GM12878 (cell line): ENCODE data around the gene RASL10A. TPM values are rescaled to one million over a fixed set of nuclear protein-coding genes. Genes with fewer than 3 reads are reported as not detected.

ENCODE experiments used
- CEBPB ChIP-seq, 2 experiments: fragments of 150-350 bp in 1 of 2; IDR thresholded peaks; 2 replicates each; pipeline ENCODE4 v1.6.1; 2012 to 2014; ENCODE audit warnings: low read depth in 2 of 2, low read length in 2 of 2, borderline replicate concordance in 1 of 2, inconsistent platforms in 1 of 2
- CUX1 ChIP-seq: IDR thresholded peaks from 2 replicates; pipeline ENCODE4 v1.6.1; 2012; ENCODE audit warnings: improper control_type of control experiment, low read depth, low read length; ENCODE audit not compliant: insufficient replicate concordance
- HCFC1 ChIP-seq: fragments of 150-350 bp; IDR thresholded peaks from 2 replicates; pipeline ENCODE4 v1.6.1; 2014; ENCODE audit warnings: low read length
- IKZF1 ChIP-seq: fragments of 450-650 bp; conservative IDR thresholded peaks from 2 replicates; pipeline ENCODE4 v1.6.1; 2017; ENCODE audit warnings: antibody characterized with exemption, mild to moderate bottlenecking
- IRF3 ChIP-seq: fragments of 450-650 bp; IDR thresholded peaks from 2 replicates; pipeline ENCODE4 v1.6.1; 2014; ENCODE audit warnings: mild to moderate bottlenecking
- PRDM15 ChIP-seq: fragments of 450-650 bp; formaldehyde crosslinking; IDR thresholded peaks from 2 replicates; pipeline ENCODE4 v1.4.0; 2020; ENCODE audit warnings: mild to moderate bottlenecking, moderate library complexity
- RCOR1 ChIP-seq: conservative IDR thresholded peaks from 2 replicates; pipeline ENCODE4 v1.6.1; 2012; ENCODE audit warnings: low read depth, low read length, improper control_type of control experiment
- SKIL ChIP-seq: fragments of 450-650 bp; IDR thresholded peaks from 2 replicates; pipeline ENCODE4 v1.6.1; 2017; ENCODE audit warnings: mild to moderate bottlenecking, low read depth, inconsistent platforms; ENCODE audit not compliant: poor library complexity, severe bottlenecking
- SPI1 ChIP-seq: IDR thresholded peaks from 2 replicates; pipeline ENCODE4 v1.6.1; 2011; ENCODE audit warnings: low read depth, mild to moderate bottlenecking, low read length, moderate library complexity, borderline replicate concordance; ENCODE audit not compliant: insufficient read depth
- TCF12 ChIP-seq: IDR thresholded peaks from 2 replicates; pipeline ENCODE4 v1.6.1; 2011; ENCODE audit warnings: low read depth, mild to moderate bottlenecking, low read length
- ZBTB4 ChIP-seq: fragments of 450-650 bp; formaldehyde crosslinking; IDR thresholded peaks from 2 replicates; pipeline ENCODE4 v1.4.0; 2022; ENCODE audit warnings: mild to moderate bottlenecking, moderate library complexity
- ZNF384 ChIP-seq: IDR thresholded peaks from 2 replicates; pipeline ENCODE4 v1.6.1; 2012; ENCODE audit warnings: low read depth, mild to moderate bottlenecking, low read length, improper control_type of control experiment, borderline replicate concordance
- ZSCAN29 ChIP-seq: fragments of 450-650 bp; IDR thresholded peaks from 2 replicates; pipeline ENCODE4 v1.6.1; 2017; ENCODE audit warnings: mild to moderate bottlenecking, moderate library complexity
- polyA plus RNA-seq, 11 experiments: library from polyadenylated mRNA; depleted of rRNA in 4 of 11; unstranded in 6 of 11; stranded (reverse) in 5 of 11; fragments of >200 nt; fragmentation: Nextera tagmentation in 4 of 11; fragmentation: Illumina TruSeq in 1 of 11; extraction: Ambion mirVana in 4 of 11; extraction: Trizol in 1 of 11; gene quantifications; 1 replicate in 1 of 11; 2 replicates in 10 of 11; pipeline versions ENCODE4 v1.2.1 to v1.2.3, GENCODE V29; 2011 to 2016; ENCODE audit warnings: inconsistent platforms in 2 of 11, missing spikeins in 2 of 11, low read depth in 1 of 11
- total RNA-seq, 4 experiments: library from RNA; depleted of rRNA in 3 of 4; stranded (reverse); fragments of >200 nt in 3 of 4; fragmentation: Illumina TruSeq in 1 of 4; extraction: Trizol in 1 of 4; gene quantifications; 2 replicates each; pipeline versions ENCODE4 v1.2.1 to v1.2.3, GENCODE V29; 2013 to 2021

The RASL10A gene
- total and polyA plus RNA-seq, 10 of the 15 experiments (the other 5 are each of a cell fraction or from before 2014, with no cell fraction given), result 0.12 to 0.46 (median 0.21) TPM; not detected in 6

- TF ChIP-seq ZBTB4 (CRISPR knock-in tag) (no peak), ZSCAN29 (no peak), IRF3 (no peak), RCOR1 (no peak), SKIL (no peak), HCFC1 (no peak), CEBPB (IDR thresholded peaks at IDR 0.05; ENCODE audit: borderline replicate concordance in 1 of 2, low read depth in 2 of 2, low read length in 2 of 2) (no peak), PRDM15 (CRISPR knock-in tag) (no peak), ZNF384 (no peak), SPI1 (peak; percentile 80; the same call in 1 of the 2 replicates), IKZF1 (peak; percentile 45), TCF12 (no peak), CUX1 (no peak)
These were observed 31.3 kb downstream of the RASL10A start (continued) for GRCh38 chr22:29284196-29284595.
